ENCODE measurements around the gene TIGD1.

DNA sequence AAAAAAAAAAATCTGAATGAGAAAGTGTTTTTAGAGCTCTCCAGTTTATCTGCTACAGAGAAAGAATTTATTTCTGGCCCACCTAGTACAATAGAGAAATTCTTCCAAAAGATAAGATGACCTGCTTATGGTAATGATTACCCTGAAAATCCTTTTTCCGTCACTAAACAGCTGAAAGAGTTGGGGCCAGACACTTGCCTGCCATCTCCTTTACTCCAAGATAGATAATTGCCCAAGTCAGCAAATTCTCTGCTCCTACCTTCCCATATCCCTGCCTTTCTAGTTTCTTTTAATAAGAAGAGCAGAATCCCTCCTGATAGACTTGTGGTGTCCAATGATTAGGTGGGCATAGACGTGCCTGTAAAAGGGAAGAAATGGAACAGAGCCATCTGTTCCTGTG lies 28.3 kb upstream of the TIGD1 start:
- TF ChIP-seq, protein P1, sequence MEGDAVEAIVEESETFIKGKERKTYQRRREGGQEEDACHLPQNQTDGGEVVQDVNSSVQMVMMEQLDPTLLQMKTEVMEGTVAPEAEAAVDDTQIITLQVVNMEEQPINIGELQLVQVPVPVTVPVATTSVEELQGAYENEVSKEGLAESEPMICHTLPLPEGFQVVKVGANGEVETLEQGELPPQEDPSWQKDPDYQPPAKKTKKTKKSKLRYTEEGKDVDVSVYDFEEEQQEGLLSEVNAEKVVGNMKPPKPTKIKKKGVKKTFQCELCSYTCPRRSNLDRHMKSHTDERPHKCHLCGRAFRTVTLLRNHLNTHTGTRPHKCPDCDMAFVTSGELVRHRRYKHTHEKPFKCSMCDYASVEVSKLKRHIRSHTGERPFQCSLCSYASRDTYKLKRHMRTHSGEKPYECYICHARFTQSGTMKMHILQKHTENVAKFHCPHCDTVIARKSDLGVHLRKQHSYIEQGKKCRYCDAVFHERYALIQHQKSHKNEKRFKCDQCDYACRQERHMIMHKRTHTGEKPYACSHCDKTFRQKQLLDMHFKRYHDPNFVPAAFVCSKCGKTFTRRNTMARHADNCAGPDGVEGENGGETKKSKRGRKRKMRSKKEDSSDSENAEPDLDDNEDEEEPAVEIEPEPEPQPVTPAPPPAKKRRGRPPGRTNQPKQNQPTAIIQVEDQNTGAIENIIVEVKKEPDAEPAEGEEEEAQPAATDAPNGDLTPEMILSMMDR (IDR thresholded peaks at IDR 0.05), result no peak
- TF ChIP-seq EZH2 (IDR thresholded peaks at IDR 0.05) (no peak), EZH2phosphoT487 (IDR thresholded peaks at IDR 0.05) (no peak)
